ENCODE measurements around the gene OMP.

OMP gene

DNA sequence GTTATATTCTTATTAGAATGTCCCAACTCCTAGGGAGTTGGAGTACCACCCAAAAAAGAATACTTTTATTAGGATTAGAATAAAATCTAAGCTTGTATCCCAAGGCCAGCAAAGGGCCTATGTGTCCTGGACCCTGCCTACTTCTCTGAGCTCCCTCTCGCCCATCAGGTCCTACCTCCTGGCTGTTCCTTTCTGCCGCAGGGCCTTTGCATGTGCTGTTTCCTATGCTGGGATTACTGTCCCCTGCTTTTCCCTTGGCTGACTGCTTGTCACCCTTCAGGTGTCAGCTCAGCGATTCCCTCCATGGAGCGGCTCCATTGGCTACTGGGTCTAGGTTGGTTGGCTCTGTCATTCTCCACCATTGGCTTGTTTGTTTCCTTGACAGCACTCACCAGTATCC is 38.8 kb downstream of the OMP start:
- TF ChIP-seq NFIC (IDR thresholded peaks at IDR 0.05) (no peak), EP300 (IDR thresholded peaks at IDR 0.05; ENCODE audit: borderline replicate concordance) (no peak), CEBPB (IDR thresholded peaks at IDR 0.05) (no peak), CREB1 (IDR thresholded peaks at IDR 0.05; ENCODE audit: low read depth) (no peak), TCF12 (IDR thresholded peaks at IDR 0.05; ENCODE audit: low read depth) (no peak), ZBTB7A (IDR thresholded peaks at IDR 0.05; ENCODE audit: low read depth) (no peak), TEAD4 (IDR thresholded peaks at IDR 0.05) (no peak), EGR1 (IDR thresholded peaks at IDR 0.05) (no peak), TAF1 (IDR thresholded peaks at IDR 0.05; ENCODE audit: low read depth) (no peak), FOXM1 (IDR thresholded peaks at IDR 0.05; ENCODE audit: borderline replicate concordance, low read depth) (no peak), YY1 (IDR thresholded peaks at IDR 0.05; ENCODE audit: low read depth) (no peak), RAD21 (IDR thresholded peaks at IDR 0.05; ENCODE audit: low read depth) (no peak)
- TF ChIP-seq, protein P1, sequence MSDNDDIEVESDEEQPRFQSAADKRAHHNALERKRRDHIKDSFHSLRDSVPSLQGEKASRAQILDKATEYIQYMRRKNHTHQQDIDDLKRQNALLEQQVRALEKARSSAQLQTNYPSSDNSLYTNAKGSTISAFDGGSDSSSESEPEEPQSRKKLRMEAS (IDR thresholded peaks at IDR 0.05), result no peak
- TF ChIP-seq, protein P2, sequence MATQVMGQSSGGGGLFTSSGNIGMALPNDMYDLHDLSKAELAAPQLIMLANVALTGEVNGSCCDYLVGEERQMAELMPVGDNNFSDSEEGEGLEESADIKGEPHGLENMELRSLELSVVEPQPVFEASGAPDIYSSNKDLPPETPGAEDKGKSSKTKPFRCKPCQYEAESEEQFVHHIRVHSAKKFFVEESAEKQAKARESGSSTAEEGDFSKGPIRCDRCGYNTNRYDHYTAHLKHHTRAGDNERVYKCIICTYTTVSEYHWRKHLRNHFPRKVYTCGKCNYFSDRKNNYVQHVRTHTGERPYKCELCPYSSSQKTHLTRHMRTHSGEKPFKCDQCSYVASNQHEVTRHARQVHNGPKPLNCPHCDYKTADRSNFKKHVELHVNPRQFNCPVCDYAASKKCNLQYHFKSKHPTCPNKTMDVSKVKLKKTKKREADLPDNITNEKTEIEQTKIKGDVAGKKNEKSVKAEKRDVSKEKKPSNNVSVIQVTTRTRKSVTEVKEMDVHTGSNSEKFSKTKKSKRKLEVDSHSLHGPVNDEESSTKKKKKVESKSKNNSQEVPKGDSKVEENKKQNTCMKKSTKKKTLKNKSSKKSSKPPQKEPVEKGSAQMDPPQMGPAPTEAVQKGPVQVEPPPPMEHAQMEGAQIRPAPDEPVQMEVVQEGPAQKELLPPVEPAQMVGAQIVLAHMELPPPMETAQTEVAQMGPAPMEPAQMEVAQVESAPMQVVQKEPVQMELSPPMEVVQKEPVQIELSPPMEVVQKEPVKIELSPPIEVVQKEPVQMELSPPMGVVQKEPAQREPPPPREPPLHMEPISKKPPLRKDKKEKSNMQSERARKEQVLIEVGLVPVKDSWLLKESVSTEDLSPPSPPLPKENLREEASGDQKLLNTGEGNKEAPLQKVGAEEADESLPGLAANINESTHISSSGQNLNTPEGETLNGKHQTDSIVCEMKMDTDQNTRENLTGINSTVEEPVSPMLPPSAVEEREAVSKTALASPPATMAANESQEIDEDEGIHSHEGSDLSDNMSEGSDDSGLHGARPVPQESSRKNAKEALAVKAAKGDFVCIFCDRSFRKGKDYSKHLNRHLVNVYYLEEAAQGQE (IDR thresholded peaks at IDR 0.05; ENCODE audit: low read depth), result no peak
- TF ChIP-seq, protein P3, sequence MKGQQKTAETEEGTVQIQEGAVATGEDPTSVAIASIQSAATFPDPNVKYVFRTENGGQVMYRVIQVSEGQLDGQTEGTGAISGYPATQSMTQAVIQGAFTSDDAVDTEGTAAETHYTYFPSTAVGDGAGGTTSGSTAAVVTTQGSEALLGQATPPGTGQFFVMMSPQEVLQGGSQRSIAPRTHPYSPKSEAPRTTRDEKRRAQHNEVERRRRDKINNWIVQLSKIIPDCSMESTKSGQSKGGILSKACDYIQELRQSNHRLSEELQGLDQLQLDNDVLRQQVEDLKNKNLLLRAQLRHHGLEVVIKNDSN (IDR thresholded peaks at IDR 0.05), result no peak

- TF ChIP-seq ZBTB7A (IDR thresholded peaks at IDR 0.05; ENCODE audit: low read depth) (no peak), CREB1 (IDR thresholded peaks at IDR 0.05; ENCODE audit: low read depth) (no peak), YY1 (IDR thresholded peaks at IDR 0.05; ENCODE audit: low read depth) (no peak), RAD21 (IDR thresholded peaks at IDR 0.05; ENCODE audit: low read depth) (no peak), TAF1 (IDR thresholded peaks at IDR 0.05; ENCODE audit: low read depth) (no peak), NFIC (IDR thresholded peaks at IDR 0.05) (no peak), CEBPB (IDR thresholded peaks at IDR 0.05) (no peak), FOXM1 (IDR thresholded peaks at IDR 0.05; ENCODE audit: borderline replicate concordance, low read depth) (no peak)
- TF ChIP-seq, protein P1 (IDR thresholded peaks at IDR 0.05), result no peak
- TF ChIP-seq, protein P3 (IDR thresholded peaks at IDR 0.05), result no peak
Measured at GRCh38 chr11:77142091-77142975, 39.7 kb downstream of the OMP start.

DNA sequence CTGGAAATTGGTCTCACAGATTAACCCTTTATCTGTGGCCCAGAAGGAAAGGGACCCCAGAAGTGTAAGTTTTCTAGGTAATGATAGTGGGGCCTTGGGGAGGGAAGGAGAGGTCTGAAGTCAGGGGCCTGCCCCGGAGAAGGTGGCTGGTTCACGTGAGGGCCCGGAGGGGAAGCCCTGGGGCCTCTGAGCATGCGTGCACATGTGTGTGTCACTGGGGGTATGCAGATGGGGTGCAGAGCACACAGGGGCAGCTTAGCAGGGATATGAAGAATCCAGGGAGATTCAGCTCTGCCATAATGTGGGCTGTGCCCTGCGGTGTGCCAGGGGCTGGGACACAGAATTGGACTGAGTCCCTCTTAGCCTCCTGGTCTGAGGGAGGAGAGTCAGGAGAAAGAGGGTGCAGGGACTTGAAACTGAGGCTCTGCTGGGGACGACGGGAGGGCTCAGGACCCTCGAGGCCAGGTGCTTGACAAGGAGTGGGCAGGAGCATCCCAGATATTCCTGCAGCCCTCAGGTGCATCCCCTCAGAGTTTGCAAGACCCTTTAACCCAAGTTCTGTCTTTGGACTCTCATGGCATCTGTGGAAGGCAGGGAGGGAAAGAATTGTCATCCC is 40.9 kb downstream of the OMP start:
- no peak for TF ChIP-seq YY1 (IDR thresholded peaks at IDR 0.05; ENCODE audit: low read depth)
- no peak for TF ChIP-seq EGR1 (IDR thresholded peaks at IDR 0.05)
- TF ChIP-seq, protein P2 (IDR thresholded peaks at IDR 0.05; ENCODE audit: low read depth), result no peak
- no peak for TF ChIP-seq CREB1 (IDR thresholded peaks at IDR 0.05; ENCODE audit: low read depth)
- TF ChIP-seq FOXM1 (IDR thresholded peaks at IDR 0.05; ENCODE audit: borderline replicate concordance, low read depth), result no peak
- TF ChIP-seq EP300 (IDR thresholded peaks at IDR 0.05; ENCODE audit: borderline replicate concordance), result no peak
- TF ChIP-seq TEAD4 (IDR thresholded peaks at IDR 0.05), result no peak
- no peak for TF ChIP-seq TCF12 (IDR thresholded peaks at IDR 0.05; ENCODE audit: low read depth)
- no peak for TF ChIP-seq RAD21 (IDR thresholded peaks at IDR 0.05; ENCODE audit: low read depth)
- TF ChIP-seq TAF1 (IDR thresholded peaks at IDR 0.05; ENCODE audit: low read depth), result no peak
- no peak for TF ChIP-seq ZBTB7A (IDR thresholded peaks at IDR 0.05; ENCODE audit: low read depth)

GRCh38 chr11:77144196-77144856 is 41.7 kb downstream of the OMP start:
- no peak for TF ChIP-seq TAF1 (IDR thresholded peaks at IDR 0.05; ENCODE audit: low read depth)
- no peak for TF ChIP-seq EP300 (IDR thresholded peaks at IDR 0.05; ENCODE audit: borderline replicate concordance)
- TF ChIP-seq, protein P1 (IDR thresholded peaks at IDR 0.05), result no peak
- no peak for TF ChIP-seq CREB1 (IDR thresholded peaks at IDR 0.05; ENCODE audit: low read depth)

Measured in Ishikawa (cell line).